Measurements from ENCODE around the gene GAST.
A peak's percentile ranks its signal among the peaks of the same experiment; 100 is the strongest.

The GAST gene

DNA sequence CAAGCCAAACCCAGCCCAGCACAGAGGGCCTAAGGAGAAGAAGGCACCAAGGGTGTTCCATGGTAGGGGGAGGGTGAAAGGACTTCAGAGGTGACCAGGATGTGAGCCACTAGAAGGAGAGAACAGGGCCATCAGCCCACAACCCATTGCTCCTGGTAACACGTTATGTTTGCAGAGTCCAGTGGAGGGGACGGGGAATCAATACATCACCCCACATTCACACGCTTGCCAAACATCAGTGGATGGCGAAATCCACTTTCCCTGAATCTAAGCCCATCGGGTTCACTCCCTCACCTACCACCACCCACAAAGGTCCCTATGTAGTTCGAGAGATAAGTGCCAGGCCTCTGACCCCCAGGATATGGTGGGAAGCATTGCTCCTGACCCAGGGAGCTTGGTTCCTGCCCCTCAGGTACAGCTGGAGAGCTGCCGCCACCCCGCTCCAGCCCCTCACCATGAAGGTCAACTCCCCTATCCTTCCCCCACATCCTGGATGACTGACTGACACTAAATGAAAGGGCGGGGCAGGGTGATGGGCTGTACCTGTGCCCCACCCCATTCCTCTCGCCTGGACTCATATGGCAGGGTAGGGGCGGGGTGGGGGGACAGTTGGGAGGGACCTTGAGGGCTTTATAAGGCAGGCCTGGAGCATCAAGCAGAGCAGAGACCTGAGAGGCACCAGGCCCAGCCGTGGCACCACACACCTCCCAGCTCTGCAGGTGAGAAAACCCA lies at the start of gene GAST:
Gene GAST (plus strand): TSS at position 663 of the 732 bp plus-strand sequence. CDS start 3,106 bp downstream, outside the sequence.
- no peak for FAIRE-seq

DNA sequence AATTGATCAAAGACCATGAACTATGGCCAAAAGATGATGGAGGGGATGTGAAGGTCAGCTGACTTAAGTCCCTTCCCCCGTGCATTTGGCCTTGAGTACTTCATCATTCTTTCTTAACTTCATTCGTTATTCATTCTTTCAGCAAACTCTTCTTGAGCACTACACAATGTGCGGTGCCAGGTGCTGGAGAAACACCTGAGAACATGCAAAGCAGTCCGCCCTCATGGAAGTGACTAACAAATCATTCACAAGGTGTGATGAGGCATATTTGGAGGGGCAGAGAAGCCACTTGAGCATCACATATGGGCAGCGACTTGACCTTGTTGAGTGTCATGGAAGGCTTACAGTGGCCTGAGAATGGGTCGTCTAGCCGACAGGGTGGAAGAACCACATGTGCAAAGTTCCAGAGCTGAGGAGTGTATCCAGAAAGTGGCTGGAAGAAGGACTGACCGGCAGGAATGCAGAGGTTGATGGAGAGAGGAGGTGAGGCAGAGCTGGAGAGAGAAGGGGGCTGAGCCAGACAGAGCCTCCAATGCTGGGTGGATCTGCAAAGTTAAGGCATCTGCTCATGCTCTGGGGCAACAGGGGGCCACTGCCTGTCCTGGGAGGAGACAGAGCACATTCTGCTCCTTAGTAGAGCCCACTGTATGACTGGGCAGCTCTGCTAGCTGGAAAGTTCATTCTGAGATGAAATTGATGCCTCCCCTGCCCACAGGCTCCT lies 48.5 kb upstream of the GAST start:
- no peak for DNase-seq (ENCODE audit: insufficient read length, low spot score)
- FAIRE-seq, result no peak
- TF ChIP-seq, protein P1, sequence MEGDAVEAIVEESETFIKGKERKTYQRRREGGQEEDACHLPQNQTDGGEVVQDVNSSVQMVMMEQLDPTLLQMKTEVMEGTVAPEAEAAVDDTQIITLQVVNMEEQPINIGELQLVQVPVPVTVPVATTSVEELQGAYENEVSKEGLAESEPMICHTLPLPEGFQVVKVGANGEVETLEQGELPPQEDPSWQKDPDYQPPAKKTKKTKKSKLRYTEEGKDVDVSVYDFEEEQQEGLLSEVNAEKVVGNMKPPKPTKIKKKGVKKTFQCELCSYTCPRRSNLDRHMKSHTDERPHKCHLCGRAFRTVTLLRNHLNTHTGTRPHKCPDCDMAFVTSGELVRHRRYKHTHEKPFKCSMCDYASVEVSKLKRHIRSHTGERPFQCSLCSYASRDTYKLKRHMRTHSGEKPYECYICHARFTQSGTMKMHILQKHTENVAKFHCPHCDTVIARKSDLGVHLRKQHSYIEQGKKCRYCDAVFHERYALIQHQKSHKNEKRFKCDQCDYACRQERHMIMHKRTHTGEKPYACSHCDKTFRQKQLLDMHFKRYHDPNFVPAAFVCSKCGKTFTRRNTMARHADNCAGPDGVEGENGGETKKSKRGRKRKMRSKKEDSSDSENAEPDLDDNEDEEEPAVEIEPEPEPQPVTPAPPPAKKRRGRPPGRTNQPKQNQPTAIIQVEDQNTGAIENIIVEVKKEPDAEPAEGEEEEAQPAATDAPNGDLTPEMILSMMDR (IDR thresholded peaks at IDR 0.05; ENCODE audit: insufficient read depth, missing control alignments), result no peak

More for the DNA sequence above, at the start of gene GAST:
- no peak for DNase-seq (ENCODE audit: insufficient read length, low spot score)
- TF ChIP-seq, protein P1 (IDR thresholded peaks at IDR 0.05; ENCODE audit: insufficient read depth, missing control alignments), result no peak

GRCh38 chr17:41664172-41664457 lies 48.0 kb upstream of the GAST start:
- TF ChIP-seq, protein P1 (IDR thresholded peaks at IDR 0.05; ENCODE audit: insufficient read depth, missing control alignments), result no peak
- FAIRE-seq, result no peak
- no peak for DNase-seq (ENCODE audit: insufficient read length, low spot score)

- DNase-seq (ENCODE audit: insufficient read length, low spot score) (no peak), FAIRE-seq (no peak)
- TF ChIP-seq, protein P1 (IDR thresholded peaks at IDR 0.05; ENCODE audit: insufficient read depth, missing control alignments), result no peak
These were observed 47.3 kb upstream of the GAST start for GRCh38 chr17:41664587-41665565.

DNA sequence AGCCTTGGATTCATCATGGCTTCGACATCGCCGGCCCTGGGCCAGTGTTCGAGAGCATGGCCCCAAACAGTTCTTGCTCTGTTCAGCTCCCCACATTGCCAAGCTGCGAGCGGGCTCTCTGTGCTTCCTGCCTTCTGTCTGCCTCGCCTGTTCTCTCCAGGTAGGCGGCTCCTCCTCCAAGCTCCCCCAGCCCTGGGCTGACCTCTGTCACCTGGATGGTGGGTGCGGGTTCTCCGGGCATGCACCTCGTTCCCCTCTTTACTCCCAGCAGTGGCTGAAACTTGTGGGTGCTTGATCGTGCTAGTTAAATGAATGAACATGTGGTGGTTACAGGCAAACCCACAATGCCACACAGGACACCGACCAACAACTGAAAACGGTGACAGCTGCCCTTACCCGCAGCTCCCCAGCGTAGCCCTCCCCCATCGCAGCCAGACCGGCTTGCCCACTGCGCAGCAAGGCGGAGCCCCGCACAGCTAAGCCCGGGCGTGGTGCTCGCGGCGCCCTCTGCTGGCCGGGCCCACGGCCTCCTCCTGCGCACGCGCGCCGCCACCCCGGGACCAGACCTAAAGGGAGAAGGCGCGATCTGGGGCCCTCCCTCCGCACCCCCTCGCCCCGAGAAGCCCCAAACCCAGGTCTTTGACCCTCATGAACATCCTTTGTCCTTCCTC lies 46.4 kb upstream of the GAST start:
- DNase-seq (ENCODE audit: insufficient read length, low spot score) (peak; percentile 92), FAIRE-seq (no peak)
- TF ChIP-seq, protein P1 (IDR thresholded peaks at IDR 0.05; ENCODE audit: insufficient read depth, missing control alignments), result peak; percentile 92

DNA sequence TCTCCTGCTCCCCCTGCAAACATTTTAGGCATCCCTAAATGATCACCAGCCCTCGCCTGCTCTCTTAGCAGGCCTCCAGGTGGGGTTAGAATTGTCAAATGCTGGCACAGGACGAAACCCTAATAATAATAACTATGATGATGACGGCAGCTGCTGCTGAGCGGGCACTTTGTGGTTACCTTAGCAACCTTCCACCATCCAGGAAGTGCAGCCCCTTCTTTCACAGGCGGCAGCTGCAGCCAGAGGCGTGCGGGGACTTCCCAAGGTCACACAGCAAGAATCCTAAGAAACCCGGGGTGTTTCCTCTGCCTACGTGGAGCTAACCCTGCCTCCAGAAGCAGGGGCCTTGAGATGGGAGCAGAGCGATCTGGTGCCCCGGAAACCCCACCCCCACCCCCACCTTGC lies 45.9 kb upstream of the GAST start:
- DNase-seq (ENCODE audit: insufficient read length, low spot score) (no peak), FAIRE-seq (no peak)

More for the DNA sequence above, 45.9 kb upstream of the GAST start:
- TF ChIP-seq, protein P1 (IDR thresholded peaks at IDR 0.05; ENCODE audit: insufficient read depth, missing control alignments), result no peak
